Measurements from ENCODE around the gene AK3.
A peak's percentile ranks its signal among the peaks of the same experiment; 100 is the strongest.
"Not testable (repeated sequence)": the region's sequence is repeated elsewhere in the genome, so short reads cannot be mapped to it uniquely, and the experiment has no call there.

Gene AK3

GRCh38 chr9:4662108-4662988, 78.7 kb downstream of the AK3 start, which contains the start of gene PLPP6:
Gene PLPP6, plus strand, starts transcription at chr9:4662294. Its CDS starts 82 bp downstream, at chr9:4662376.
- no peaks in the 10 kb centered on the region for H3K36me3 ChIP-seq (ENCODE audit: control insufficient read depth in 2 of 2, insufficient read depth in 2 of 2, low read length in 2 of 2)
- no peaks in the 10 kb centered on the region for H3K27me3 ChIP-seq (ENCODE audit: control insufficient read depth in 2 of 2, insufficient read depth in 2 of 2, low read length in 2 of 2)
- H3K4me3 ChIP-seq (ENCODE audit: low read length in 2 of 2), result peak within 1 kb of the TSS; percentile 86 to 93
- H3K9ac ChIP-seq (ENCODE audit: low read depth in 1 of 2, low read length in 2 of 2), result peak within 1 kb of the TSS; percentile 74 to 93
- H3K4me1 ChIP-seq (ENCODE audit: control insufficient read depth in 2 of 2, insufficient read depth in 2 of 2, low read length in 2 of 2), result peaks cover 25 to 30% of the 10 kb centered on the region in 2 donors
- H3K27ac ChIP-seq (ENCODE audit: low read depth in 2 of 2, low read length in 2 of 2), result peak within 1 kb of the TSS; percentile 91 to 93
- no peaks in the 10 kb centered on the region for H3K9me3 ChIP-seq (ENCODE audit: control insufficient read depth in 2 of 2, low read length in 2 of 2)

- Histone ChIP-seq H3K27me3 (ENCODE audit: control insufficient read depth in 2 of 2, insufficient read depth in 2 of 2, low read length in 2 of 2) (no peaks in the 10 kb centered on the region), H3K36me3 (ENCODE audit: control insufficient read depth in 2 of 2, insufficient read depth in 2 of 2, low read length in 2 of 2) (no peaks in the 10 kb centered on the region), H3K27ac (ENCODE audit: low read depth in 2 of 2, low read length in 2 of 2) (peak overlapping the region in 1 of 2 donors; percentile 93), H3K9ac (ENCODE audit: low read depth in 1 of 2, low read length in 2 of 2) (peak overlapping the region in 1 of 2 donors; percentile 93), H3K9me3 (ENCODE audit: control insufficient read depth in 2 of 2, low read length in 2 of 2) (no peaks in the 10 kb centered on the region), H3K4me3 (ENCODE audit: low read length in 2 of 2) (peak overlapping the region; percentile 86 to 93), H3K4me1 (ENCODE audit: control insufficient read depth in 2 of 2, insufficient read depth in 2 of 2, low read length in 2 of 2) (peaks cover 25 to 30% of the 10 kb centered on the region in 2 donors)
These were observed 79.4 kb downstream of the AK3 start for GRCh38 chr9:4661611-4662010.

- H3K4me1 ChIP-seq (ENCODE audit: control insufficient read depth in 2 of 2, insufficient read depth in 2 of 2, low read length in 2 of 2), result peaks cover 25 to 30% of the 10 kb centered on the region in 2 donors
- H3K36me3 ChIP-seq (ENCODE audit: control insufficient read depth in 2 of 2, insufficient read depth in 2 of 2, low read length in 2 of 2), result no peaks in the 10 kb centered on the region
- H3K9ac ChIP-seq (ENCODE audit: low read depth in 1 of 2, low read length in 2 of 2), result no peak overlapping the region
- H3K4me3 ChIP-seq (ENCODE audit: low read length in 2 of 2), result no peak overlapping the region
- H3K27ac ChIP-seq (ENCODE audit: low read depth in 2 of 2, low read length in 2 of 2), result no peak overlapping the region
- H3K27me3 ChIP-seq (ENCODE audit: control insufficient read depth in 2 of 2, insufficient read depth in 2 of 2, low read length in 2 of 2), result no peaks in the 10 kb centered on the region
- H3K9me3 ChIP-seq (ENCODE audit: control insufficient read depth in 2 of 2, low read length in 2 of 2), result no peaks in the 10 kb centered on the region
These were observed 79.8 kb downstream of the AK3 start for GRCh38 chr9:4661165-4661564.

GRCh38 chr9:4660665-4661064, 80.3 kb downstream of the AK3 start:
- not testable (repeated sequence) for H3K27me3 ChIP-seq (ENCODE audit: control insufficient read depth in 2 of 2, insufficient read depth in 2 of 2, low read length in 2 of 2); H3K9me3 ChIP-seq (ENCODE audit: control insufficient read depth in 2 of 2, low read length in 2 of 2); H3K27ac ChIP-seq (ENCODE audit: low read depth in 2 of 2, low read length in 2 of 2); H3K36me3 ChIP-seq (ENCODE audit: control insufficient read depth in 2 of 2, insufficient read depth in 2 of 2, low read length in 2 of 2); H3K4me3 ChIP-seq (ENCODE audit: low read length in 2 of 2); H3K9ac ChIP-seq (ENCODE audit: low read depth in 1 of 2, low read length in 2 of 2)
- H3K4me1 ChIP-seq (ENCODE audit: control insufficient read depth in 2 of 2, insufficient read depth in 2 of 2, low read length in 2 of 2), result peaks cover 25 to 28% of the 10 kb centered on the region in 2 donors

Data from mucosa of rectum (tissue), 2 donors.